OCI-LY3 (cell line): ENCODE results near the gene RPAP3.
"Not testable (repeated sequence)": the region's sequence is repeated elsewhere in the genome, so short reads cannot be mapped to it uniquely, and the experiment has no call there.

Experiments used
- CTCF ChIP-seq: fragments of 200-600, 300-600 bp; sonication (generic); IDR thresholded peaks from 2 replicates; pipeline ENCODE4 v1.5.1; 2014; ENCODE audit warnings: antibody characterized with exemption, low read length, low read depth
- EZH2phosphoT487 ChIP-seq: fragments of 200-600 bp; shearing (Covaris generic); IDR thresholded peaks from 2 replicates; pipeline ENCODE4 v1.6.1; 2018; ENCODE audit warnings: antibody characterized with exemption, mixed run types, low read depth

GRCh38 chr12:47642310-47642709 lies 63.5 kb downstream of the RPAP3 start:
- not testable (repeated sequence) for TF ChIP-seq CTCF, EZH2phosphoT487
